Left forelimb (tissue), 1 donor: ENCODE data around the gene PRM1.
"Not testable (repeated sequence)": the region's sequence is repeated elsewhere in the genome, so short reads cannot be mapped to it uniquely, and the experiment has no call there.

Experiments used
- DNase-seq: peaks from one replicate; pipeline ENCODE4 v3.0.0-alpha.2; 2018; ENCODE audit warnings: low spot score

PRM1 gene

DNA sequence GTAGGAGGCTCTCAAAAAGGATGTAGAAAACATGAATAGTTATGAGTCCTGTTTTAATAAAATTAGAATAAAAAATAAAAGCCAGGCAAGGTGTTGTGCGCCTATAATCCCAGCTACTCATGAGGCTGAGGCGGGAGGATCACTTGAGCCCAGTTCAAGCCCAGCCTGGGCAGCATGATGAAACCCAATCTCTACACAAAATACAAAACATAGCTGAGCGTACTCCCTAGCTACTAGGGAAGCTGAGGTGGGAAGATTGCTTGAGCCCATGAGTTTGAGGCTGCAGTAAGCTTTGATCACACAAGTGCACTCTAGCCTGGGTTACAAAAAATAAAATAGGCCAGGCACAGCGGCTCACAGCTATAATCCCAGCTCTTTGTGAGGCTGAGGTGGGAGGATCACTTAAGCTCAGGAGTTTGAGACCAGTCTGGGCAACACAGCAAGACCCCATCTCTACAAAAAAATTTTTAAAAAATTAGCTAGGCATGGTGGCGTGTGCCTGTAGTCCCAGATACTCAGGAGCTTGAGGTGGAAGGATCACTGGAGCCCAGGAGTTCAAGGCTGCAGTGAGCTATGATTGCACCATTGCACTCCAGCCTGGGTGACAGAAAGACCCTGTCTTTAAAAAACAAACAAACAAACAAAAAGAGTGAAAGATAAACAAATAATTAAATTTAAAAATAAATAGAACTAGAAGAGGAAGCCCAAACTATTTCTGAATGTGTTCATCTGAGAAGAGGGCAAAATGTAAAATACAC lies 17.2 kb upstream of the PRM1 start:
- no peak for DNase-seq

DNA sequence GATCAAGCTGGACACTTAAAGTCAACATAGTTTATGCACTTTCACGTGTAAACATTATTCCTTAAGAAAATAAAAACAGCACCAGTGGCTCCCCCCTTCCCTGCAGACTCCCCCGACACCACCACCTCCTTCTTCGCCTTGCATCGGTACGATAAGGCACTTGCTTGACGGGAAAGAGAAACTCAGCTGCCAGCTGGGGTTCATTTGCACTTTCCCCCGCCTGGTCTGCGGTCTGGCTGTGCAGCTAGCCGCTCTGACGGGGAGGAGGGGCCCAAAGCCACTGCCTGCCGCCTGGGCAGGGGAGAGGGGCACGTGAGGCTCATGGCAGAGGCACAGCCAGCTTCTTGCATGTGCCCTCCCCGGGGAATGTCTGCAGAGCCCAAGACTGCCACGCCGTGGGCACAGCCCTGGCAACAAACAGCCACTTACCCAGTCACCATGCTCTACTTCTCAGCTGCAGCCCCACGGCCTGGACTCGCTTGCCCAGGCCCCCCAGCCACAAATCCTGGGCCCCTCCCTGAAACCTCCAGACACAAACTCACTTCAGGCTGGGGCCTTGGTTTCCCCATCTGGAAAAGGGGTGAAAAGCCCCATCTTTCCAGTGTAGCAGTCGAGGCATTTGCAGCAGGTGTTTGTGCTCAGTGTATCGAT lies 16.5 kb upstream of the PRM1 start:
- no peak for DNase-seq

DNA sequence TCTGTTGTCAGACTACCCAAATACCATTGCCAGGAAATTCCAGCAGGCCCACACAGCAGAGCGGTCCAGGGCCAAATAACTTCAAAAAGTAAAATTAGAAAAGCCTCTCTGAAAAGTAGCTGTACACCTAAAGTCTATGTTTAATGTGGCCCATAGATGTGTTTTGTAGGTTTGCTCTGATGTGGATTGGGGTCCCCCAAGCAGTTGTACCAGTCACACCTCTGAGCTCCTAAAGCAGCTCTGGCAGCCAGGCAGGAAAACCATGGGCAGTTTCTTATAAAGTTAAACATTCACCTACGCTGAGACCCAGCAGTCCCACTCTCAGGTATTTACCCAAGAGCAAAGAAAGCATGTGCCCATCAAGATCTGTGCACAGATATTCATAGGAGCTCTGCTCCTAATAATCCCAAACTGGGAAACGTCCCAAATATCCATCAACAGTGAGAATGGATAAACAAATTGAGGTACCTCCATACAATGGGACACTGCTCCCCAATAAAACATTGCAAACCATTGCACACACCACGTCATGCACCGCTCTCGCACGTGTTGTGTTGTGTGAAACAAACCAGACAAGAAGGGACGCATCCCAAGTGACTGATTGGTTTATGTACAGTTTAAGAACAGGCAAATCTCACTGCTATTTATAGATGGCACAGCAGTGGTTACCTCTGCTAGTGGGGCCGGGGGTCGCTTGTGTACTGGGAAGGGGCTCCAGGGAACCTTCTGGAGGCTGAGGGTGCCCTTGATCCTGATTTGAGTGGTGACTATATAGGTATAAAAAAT lies 15.8 kb upstream of the PRM1 start:
- no peak for DNase-seq

DNA sequence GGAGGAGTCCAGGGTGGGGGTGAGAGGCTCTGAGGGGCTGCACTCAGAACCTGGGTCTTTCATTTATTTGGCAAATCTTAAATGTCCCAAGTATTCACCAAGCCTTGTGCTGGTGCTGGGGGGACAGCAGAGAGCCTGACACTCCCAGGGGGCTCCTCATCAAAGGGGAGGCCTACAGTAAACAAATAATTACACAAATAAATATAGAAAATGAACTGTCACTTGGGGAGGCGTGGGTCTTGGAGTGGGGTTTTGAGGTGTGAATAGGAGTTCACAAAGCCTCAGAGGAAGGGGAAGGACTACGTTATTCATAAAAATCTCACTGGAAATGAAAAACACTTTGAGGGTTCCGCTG lies 15.2 kb upstream of the PRM1 start:
- DNase-seq: no peak

DNA sequence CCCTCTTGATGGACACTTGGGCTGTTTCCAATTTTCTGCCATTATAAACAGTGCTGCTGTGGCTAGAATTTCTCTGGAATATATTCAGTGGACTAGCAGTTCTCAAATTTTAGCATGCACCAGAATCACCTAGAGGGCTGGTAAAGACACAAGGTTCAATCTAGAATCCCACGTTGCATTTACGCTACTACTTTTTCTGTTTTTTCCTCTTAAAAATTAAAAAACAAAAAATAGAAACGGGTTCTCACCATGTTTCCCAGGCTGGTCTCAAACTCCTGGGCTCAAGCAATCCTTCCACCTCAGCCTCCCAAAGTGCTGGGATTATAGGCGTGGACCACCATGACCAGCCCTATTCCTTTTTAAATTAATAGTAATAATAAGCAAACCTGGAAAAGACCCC lies 14.5 kb upstream of the PRM1 start:
- DNase-seq: no peak

DNA sequence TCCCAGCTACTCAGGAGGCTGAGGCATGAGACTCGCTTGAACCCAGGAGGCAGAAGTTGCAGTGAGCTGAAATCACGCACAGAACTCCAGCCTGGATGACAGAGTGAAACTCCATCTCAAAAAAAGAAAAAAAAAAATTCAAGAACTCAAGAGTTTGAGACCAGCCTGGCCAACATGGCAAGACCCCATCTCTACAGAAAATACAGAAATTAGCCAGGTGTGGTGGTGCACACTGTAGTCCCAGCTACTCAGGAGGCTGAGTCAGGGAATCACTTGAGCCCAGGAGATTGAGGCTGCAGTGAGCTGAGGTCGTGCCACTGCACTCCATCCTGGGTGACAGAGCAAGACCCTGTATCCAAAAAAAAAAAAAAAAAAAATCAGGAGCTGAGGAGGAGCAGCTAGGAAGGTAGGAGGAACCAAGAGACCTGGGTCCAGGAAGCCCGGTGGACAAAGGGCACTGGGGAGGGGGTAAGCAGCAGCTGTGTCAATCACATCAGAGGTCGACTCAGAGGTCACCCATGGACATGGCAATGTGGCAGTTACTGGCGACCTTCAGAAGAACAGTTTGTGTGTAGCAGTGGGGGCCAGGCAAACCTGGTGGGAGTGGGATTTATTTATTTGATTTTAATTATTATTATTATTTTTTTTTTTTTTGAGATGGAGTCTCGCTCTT lies 11.1 kb upstream of the PRM1 start:
- no peak for DNase-seq

DNA sequence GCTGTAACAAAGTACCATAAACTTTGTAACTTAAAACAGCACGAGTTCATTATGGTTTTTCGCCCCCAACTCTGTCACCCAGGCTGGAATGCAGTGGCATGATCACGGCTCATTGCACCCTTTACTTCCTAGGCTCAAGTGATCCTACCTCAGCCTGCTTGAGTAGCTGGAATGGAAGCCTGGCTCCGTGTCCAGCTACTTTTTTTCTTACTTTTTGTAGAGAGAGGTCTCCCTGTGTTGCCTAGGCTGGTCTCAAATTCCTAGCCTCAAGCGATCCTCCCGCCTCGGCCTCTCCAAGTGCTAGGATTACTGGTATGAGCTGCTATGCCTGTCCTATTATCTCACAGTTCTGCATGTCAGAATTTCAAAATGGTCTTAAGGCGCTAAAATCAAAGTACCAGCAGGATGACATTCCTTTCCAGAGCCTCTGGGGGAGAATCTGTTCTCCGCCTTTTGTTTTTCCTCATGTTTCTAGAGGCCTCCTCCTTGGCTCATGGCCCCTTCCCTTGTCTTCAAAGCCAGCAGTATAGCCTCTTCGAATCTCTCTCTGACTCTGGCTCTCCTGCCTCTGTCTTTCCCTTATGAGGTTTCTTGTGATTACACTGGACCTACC lies 10.1 kb upstream of the PRM1 start:
- no peak for DNase-seq

DNA sequence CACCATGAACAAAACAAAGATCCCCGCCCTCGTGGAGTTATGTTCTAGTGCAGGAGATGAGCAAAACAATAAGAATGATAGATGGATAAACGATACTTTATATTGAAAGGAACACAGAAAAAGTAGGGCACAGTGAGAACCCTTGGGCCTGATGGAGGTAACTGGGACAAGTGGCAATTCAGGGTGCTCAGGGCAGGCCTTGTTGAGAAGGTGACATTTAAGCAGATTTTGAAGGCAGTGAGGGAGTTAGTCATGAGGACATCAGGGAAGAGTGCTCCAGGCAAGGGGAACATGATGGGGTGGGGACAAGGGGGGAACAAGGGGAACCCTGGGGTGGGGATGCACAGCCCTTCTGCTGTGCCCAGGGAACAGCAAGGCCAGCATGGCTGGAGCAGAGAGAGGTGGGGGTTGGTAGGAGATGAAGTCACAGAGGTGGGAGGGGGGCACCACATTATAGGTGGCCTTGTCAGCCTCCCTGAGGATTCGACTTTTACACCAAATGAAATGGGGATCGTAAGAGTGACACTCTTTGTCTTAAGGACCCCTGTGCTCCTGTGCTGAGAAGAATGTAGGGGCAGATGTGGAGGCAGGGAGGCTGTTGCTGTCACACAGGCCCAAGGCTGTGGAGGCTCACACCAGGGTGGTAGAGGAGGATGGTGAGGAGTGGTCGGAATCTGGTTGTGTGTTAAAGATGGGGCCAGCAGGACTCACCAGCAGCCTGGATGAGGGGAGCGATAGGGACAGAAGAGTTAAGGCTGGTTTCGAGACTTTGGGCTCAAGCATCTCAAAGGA lies 9.2 kb upstream of the PRM1 start:
- DNase-seq: no peak

DNA sequence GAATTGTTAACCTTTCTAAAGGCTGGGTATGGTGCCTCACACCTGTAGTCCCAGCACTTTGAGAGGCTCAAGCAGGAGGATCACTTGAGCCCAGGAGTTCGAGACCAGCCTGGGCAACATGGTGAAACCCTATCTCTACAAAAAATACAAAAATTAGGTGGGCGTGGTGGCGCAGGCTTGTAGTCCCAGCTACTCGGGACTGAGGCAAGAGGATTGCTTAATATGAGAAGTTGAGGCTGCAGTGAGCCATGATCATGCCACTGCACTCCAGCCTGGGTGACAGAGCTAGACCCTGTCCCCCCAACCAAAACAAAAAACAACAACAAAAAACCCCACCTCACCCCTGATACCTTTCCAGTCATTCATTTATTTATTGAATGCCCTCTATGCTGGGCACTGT lies 8.6 kb upstream of the PRM1 start:
- not testable (repeated sequence) for DNase-seq

DNA sequence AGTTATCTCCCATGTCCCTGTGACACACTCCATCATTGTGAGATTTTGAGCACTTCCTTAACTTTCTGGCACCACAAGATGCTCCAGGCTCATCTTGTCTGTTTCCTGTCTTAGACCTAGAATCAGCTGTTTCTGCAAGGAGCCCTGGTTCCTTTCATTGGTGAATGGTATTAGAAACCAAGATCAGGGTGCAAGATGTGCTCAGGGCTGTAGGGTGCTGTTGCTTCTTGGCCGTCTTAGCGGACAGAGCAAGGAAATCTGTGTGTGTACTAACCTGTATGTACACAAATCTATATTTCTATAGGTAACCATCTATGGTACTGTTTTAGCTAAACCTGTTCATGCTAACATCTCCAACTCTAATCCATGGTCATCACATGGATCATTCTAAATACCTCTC lies 8.1 kb upstream of the PRM1 start:
- DNase-seq: no peak

DNA sequence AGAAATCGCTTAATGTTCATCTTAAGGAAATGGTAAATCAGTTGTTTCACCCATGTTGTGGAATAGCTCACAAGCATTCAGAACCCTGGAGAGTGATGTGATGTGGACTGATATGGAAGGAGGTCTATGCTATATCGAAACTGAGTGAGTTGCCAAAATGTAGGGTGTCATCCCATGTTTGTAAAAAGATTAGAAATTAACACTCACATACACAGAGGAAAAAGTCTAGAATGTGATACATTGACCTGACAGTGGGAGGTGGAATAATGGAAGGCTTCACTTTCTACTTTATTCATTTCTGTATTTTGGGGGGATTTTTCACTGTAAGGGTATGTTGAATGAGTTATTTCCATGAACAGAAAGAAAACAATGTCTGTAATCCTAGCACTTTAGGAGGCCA lies 4.7 kb upstream of the PRM1 start:
- no peak for DNase-seq

DNA sequence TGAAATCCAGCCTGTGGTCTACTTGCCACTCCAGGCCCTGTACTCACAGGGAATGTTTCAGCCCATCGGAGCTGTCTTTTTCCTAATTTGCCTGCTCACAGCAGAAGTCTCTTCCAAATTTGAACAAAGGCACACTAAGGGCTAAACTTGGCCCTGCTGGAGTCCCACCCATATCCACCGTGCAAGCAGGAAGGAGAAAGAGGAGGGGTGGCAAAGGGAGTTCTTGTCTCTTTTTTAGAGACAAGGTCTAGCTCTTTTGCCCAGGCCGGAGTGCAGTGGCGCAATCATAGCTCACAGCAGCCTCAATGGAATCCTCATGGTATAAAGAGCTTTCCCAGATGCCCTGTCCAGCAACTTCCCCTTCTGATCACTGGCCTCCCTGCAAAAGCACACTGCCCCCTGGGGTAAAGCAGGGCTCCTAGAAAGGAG lies 2.7 kb upstream of the PRM1 start:
- no peak for DNase-seq

DNA sequence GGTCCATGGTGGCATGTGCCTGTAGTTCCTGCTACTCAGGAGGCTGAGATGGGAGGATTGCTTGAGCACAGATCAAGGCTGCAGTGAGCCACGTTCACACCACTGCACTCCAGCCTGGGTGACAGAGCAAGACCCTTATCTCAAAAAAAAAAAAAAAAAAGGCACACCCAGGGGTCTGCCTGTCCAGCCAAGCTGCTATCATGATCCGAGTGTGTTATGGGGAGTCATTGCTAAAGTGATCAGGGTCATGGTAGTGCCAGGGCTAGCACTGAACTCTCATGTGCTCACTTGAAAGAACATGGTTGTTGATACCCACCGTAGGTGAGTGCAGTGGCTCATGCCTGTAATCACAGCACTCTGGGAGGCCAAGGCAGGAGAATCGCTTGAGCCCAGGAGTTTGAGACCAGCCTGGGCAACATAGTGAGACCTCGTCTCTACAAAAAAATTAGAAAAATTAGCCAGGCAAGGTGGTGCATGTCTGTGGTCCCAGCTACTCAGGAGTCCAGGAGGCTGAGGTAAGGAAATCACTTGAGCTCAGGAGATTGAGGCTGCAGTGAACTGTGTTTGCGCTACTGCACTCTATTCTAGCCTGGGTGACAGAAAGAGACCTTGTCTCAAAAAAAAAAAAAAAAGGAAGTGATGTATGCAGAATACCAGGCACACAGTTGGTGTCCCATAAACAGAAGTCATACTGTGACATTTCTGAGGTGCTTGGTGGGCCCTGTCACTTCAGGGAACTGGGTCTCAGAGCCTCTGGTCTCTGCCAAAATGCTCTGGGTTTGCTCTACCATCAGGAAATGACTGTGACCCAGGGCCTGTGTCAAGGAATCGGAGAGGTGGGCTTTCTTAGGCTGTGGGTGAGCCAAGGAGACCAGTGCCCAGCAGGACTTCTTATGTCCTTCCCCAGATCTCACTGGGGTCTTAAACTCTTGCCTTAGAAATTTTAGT lies 2.2 kb downstream of the PRM1 start:
- no peak for DNase-seq

DNA sequence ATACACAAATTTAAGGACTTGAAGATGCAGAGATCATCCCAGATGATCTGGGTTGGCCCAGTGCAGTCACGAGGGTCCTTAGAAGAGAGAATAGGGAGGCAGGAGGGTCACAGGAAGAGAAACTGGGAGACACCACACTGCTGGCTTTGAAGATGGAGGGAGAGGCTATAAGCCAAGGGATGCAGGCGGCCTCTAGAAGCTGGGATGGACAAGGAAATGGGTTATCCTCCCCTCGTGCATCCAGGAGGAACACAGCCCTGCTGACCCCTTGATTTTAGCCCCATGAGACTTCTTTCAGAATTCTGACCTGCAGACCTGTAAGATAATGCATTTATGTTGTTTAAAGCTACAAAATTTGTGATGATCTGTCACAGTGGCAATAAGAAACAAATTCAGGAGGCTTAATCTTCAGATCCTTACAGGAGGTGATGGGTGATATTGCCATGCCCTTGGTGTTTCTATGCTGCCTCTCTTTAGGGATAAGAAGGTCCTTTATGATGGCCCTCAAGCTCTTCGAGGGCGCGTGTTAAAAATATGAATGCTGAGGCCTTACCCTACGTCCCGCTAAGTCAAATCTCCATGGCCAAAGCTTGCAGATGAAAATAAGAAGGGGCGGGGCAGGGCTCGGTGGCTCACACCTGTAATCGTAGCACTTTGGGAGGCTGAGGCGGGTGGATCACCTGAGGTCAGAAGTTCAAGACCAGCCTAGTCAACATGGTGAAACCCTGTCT lies 3.4 kb downstream of the PRM1 start:
- no peak for DNase-seq

DNA sequence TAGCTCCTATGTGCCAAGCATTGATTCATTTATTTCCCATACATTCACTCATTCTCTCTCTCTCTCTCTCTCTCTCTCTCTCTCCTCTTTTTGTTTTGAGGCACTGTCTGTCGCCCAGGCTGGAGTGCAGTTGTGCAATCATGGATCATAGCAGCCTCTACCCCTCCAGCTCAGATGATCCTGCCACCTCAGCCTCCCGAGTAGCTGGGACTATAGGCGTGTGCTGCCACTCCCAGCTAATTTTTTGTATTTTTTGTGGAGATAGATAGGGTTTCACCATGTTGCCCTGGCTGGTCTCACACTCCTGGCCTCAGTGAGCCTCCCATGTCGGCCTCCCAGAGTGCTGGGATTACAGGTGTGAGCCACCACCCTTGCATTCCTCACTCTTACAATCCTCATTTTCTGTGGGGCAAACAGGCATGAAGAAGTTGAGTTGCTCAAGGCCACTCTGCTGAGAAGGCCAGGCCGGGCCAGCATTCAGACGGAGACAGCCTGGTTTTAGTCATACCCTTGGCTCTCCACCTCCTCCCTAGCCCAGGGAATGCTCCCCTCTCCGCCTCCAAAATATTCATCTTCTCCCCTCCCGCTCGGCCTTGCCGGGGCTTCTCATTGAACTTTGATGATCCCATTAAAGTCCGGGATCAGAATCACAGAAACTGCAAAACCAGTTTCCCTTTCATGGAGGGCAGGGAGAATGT lies 4.1 kb downstream of the PRM1 start:
- no peak for DNase-seq

DNA sequence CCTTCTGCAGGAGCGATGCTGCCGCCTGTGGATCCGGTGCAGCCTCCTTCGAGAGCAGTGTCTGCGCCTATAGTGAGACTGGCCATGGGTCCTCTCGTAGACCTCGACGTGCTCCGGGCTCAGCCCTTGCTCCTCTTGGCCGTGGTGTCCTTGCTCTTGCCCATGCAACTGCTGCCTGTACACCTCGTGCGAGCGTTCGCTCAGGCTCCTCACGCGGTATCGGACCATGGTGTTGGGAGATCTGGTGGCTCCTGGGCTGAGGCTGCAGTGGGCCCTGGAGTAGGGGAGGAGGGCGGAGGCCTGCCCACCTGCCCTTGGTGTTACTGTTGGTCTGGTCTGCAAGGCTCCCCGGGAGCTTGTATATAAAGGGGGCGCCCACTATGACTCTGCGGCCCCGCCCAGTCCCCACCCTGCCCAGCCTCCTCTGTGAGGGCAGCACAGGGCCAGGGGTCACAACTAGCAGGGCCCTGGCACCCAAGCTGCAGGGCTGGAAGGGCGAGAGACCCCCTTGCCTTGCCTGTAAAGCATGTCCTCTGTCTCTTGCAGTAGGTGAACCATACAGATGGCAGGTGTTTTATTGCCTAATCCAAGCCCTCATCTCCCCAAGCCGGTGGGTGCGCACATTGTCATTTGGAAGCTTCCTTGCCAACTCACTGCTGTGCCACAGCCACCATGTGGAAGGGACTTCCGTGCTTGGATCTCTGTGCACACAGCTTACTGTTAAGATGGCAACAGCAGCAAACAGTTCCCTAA lies 4.8 kb downstream of the PRM1 start, which contains the start of gene PRM2:
Gene PRM2 (minus strand): TSS at position 338 of the 753 bp plus-strand sequence. CDS start 110 bp downstream, at position 228.
- DNase-seq: no peak

DNA sequence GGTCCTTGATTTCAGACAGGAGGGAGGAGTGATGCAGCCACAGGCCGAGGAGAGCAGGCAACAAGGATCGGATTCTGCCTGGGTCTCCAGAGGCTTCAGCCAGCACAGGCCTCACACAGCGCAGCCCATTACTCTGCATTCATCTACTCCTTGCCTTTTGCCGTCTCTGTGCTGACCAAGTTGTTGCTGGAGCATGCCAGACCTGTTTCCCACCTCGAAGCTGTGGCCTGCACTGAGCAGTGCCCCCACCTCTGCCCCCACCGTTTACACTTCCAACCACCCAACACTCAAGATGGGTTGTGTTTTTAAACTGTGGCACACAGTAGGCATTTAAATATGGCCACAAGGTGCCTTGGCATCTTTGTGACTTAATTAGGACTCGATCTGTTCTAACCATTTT lies 6.2 kb downstream of the PRM1 start:
- DNase-seq: no peak

DNA sequence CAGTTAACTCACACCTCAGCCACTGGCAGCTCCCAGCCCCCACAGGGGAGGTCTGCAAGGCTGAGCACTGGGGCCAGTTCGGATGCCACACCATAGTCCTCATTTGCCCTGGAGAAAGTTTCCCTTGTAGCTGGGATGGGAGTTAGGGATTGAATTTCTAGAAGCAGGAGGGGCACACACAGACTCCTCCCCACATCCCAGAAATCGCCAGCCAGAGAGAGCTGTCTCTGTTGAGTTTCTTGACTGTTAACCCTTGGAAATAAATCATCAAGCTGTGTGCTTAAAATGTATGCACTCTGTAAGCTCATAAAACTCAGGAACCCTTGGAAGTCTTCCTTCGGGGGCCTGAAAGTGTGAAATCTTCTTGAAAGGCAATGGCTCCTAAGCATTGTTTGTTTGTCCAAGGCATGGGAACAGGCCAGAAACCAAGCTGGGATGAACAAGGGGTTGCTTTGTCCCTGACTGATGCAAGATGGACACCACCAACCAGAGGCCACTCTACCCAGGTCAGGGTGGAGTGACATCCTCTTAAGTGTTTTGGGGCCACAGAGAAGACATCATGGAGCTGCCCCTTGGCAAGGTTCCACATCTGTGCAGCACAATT lies 7.3 kb downstream of the PRM1 start:
- no peak for DNase-seq
